ENCODE measurements around the gene PRDM9.
"Not testable (repeated sequence)": the region's sequence is repeated elsewhere in the genome, so short reads cannot be mapped to it uniquely, and the experiment has no call there.

PRDM9 gene

GRCh38 chr5:23507278-23507685 is at the start of gene PRDM9:
PRDM9 (plus strand) TSS chr5:23507609; CDS start chr5:23509034, 1,425 bp downstream.
- DNase-seq (ENCODE audit: low read depth, low spot score): peak; percentile 99

- no peak for DNase-seq (ENCODE audit: low read depth, low spot score)
These were observed 49.6 kb upstream of the PRDM9 start for GRCh38 chr5:23457780-23458179.

GRCh38 chr5:23459214-23459613 is 48.2 kb upstream of the PRDM9 start:
- no peak for DNase-seq (ENCODE audit: low read depth, low spot score)

- no peak for DNase-seq (ENCODE audit: low read depth, low spot score)
These were observed 45.8 kb upstream of the PRDM9 start for GRCh38 chr5:23461576-23461975.

- no peak for DNase-seq (ENCODE audit: low read depth, low spot score)
These were observed 41.0 kb upstream of the PRDM9 start for GRCh38 chr5:23466401-23466912.

- no peak for DNase-seq (ENCODE audit: low read depth, low spot score)
These were observed 38.8 kb upstream of the PRDM9 start for GRCh38 chr5:23468658-23469057.

- no peak for DNase-seq (ENCODE audit: low read depth, low spot score)
These were observed 33.5 kb upstream of the PRDM9 start for GRCh38 chr5:23473915-23474314.

- no peak for DNase-seq (ENCODE audit: low read depth, low spot score)
These were observed 33.1 kb upstream of the PRDM9 start for GRCh38 chr5:23474315-23474714.

- no peak for DNase-seq (ENCODE audit: low read depth, low spot score)
These were observed 30.8 kb upstream of the PRDM9 start for GRCh38 chr5:23476580-23476979.

GRCh38 chr5:23482642-23483041 is 24.8 kb upstream of the PRDM9 start:
- no peak for DNase-seq (ENCODE audit: low read depth, low spot score)

GRCh38 chr5:23483090-23483489 is 24.3 kb upstream of the PRDM9 start:
- DNase-seq (ENCODE audit: low read depth, low spot score): no peak

GRCh38 chr5:23484096-23484495 is 23.3 kb upstream of the PRDM9 start:
- no peak for DNase-seq (ENCODE audit: low read depth, low spot score)

- DNase-seq (ENCODE audit: low read depth, low spot score): not testable (repeated sequence)
These were observed 21.2 kb upstream of the PRDM9 start for GRCh38 chr5:23486227-23486626.

GRCh38 chr5:23490993-23491392 is 16.4 kb upstream of the PRDM9 start:
- DNase-seq (ENCODE audit: low read depth, low spot score): no peak

- DNase-seq (ENCODE audit: low read depth, low spot score): no peak
These were observed 12.9 kb upstream of the PRDM9 start for GRCh38 chr5:23494558-23494957.

- DNase-seq (ENCODE audit: low read depth, low spot score): no peak
These were observed 10.8 kb upstream of the PRDM9 start for GRCh38 chr5:23496576-23496975.

GRCh38 chr5:23506329-23507236 is 826 bp upstream of the PRDM9 start:
- DNase-seq (ENCODE audit: low read depth, low spot score): peak; percentile 88

- not testable (repeated sequence) for DNase-seq (ENCODE audit: low read depth, low spot score)
These were observed 3.0 kb downstream of the PRDM9 start for GRCh38 chr5:23510434-23510833.

GRCh38 chr5:23522553-23522952 is 15.1 kb downstream of the PRDM9 start:
- DNase-seq (ENCODE audit: low read depth, low spot score): no peak

- no peak for DNase-seq (ENCODE audit: low read depth, low spot score)
These were observed 15.6 kb downstream of the PRDM9 start for GRCh38 chr5:23523031-23523430.

GRCh38 chr5:23523998-23524397 is 16.6 kb downstream of the PRDM9 start:
- DNase-seq (ENCODE audit: low read depth, low spot score): no peak

GRCh38 chr5:23525751-23526150 is 18.3 kb downstream of the PRDM9 start:
- no peak for DNase-seq (ENCODE audit: low read depth, low spot score)

GRCh38 chr5:23526616-23527015 is 19.2 kb downstream of the PRDM9 start:
- DNase-seq (ENCODE audit: low read depth, low spot score): peak; percentile 24
